ENCODE measurements around the gene DPYSL4. TPM values are rescaled to one million over a fixed set of nuclear protein-coding genes. Genes with fewer than 3 reads are reported as not detected.

The DPYSL4 gene
- total and polyA plus RNA-seq, 2 of the 4 experiments (the other 2 are of a cell fraction), result 8.1 to 30.5 TPM

DNA sequence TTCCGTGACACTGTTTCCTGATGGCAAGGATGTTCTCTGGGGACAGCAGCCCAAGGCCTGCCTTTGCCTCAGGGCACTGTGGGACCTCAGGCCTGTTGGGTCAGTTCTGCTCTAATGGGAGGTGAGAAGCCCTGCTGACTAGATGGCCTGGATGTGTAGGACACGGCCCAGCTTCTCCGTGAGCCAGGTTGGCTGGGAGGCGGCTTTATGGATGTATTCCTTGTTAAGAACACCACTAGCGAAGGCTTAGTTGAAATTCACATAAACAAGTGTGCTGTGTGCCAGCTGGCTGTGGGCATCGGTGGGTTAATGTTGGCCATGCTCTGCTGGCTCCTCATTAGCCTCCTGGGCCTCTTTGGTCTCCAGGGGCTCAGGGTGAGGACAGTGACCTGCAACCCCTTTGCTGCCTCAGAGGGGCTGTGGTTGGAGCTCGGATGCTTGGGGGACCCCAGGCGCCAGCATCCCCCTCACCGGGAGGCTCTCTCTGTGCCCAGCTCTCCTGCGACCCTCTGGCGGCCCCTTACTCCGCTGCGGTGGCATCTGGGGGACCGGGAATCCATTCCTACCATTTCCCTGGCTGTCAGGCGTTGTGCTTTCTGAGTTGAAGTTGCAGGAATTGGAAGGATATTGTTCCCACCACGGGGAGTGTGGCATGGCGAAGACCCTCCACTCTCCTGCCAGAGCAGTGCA lies 22.8 kb upstream of the DPYSL4 start:
- Histone ChIP-seq H3K79me1 (ENCODE audit: low read depth in 1 of 2, low read length in 2 of 2) (no peaks in the 10 kb centered on the region), H3K9me1 (ENCODE audit: insufficient read depth, low read length) (no peaks in the 10 kb centered on the region), H3K14ac (replicated peaks; ENCODE audit: low read depth, low read length) (no peak overlapping the region), H2BK20ac (ENCODE audit: low read depth, low read length) (no peak overlapping the region), H4K20me1 (ENCODE audit: insufficient read depth, low read length) (no peaks in the 10 kb centered on the region), H3K36me3 (ENCODE audit: control insufficient read depth, insufficient read depth, low read length) (no peaks in the 10 kb centered on the region), H3K4me2 (ENCODE audit: low read depth, low read length) (no peak overlapping the region), H3K27me3 (ENCODE audit: control insufficient read depth, insufficient read depth, low read length) (no peaks in the 10 kb centered on the region; the same call in 1 of the 2 replicates), H2BK120ac (ENCODE audit: low read depth, low read length) (no peak overlapping the region), H3K18ac (ENCODE audit: low read depth, low read length) (no peak overlapping the region), H3K27ac (ENCODE audit: insufficient read depth, low read length) (no peak overlapping the region), H2BK15ac (ENCODE audit: low read depth, low read length) (no peak overlapping the region), H3K23ac (ENCODE audit: low read depth, low read length) (no peak overlapping the region), H2AFZ (replicated peaks; ENCODE audit: low read length, poor library complexity) (no peak overlapping the region), H3K9ac (ENCODE audit: low read depth, low read length) (no peak overlapping the region), H4K5ac (ENCODE audit: low read depth, low read length) (no peak overlapping the region), H3K9me3 (ENCODE audit: control insufficient read depth, insufficient read depth, low read length) (no peaks in the 10 kb centered on the region), H3K4me3 (ENCODE audit: insufficient read depth, low read depth, low read length) (no peak overlapping the region), H2AK9ac (replicated peaks; ENCODE audit: low read depth, low read length, poor library complexity) (no peak overlapping the region), H2BK5ac (ENCODE audit: low read depth, low read length, poor library complexity, severe bottlenecking) (no peak overlapping the region), H4K91ac (ENCODE audit: insufficient read depth, low read depth, low read length) (no peak overlapping the region), H4K8ac (ENCODE audit: low read depth in 2 of 2, low read length in 2 of 2) (no peak overlapping the region), H2AK5ac (ENCODE audit: low read depth, low read length) (no peak overlapping the region), H3K56ac (ENCODE audit: extremely low read depth, insufficient read depth, low read length) (no peak overlapping the region), H3K4me1 (ENCODE audit: control insufficient read depth, insufficient read depth, low read length) (no peaks in the 10 kb centered on the region), H3K4ac (ENCODE audit: low read depth, low read length) (no peak overlapping the region)
- BruUV-seq (replicated peaks), result no TSS peak
- intact Hi-C loops (cut with micrococcal nuclease) (no loop called here), dilution Hi-C loops (cut with HindIII; ENCODE audit: low sequenced_read_pairs, unreplicated experiment) (no loop called here), in situ Hi-C loops (cut with MboI; ENCODE audit: low sequenced_read_pairs) (no loop called here)
- TF ChIP-seq SMC3 (IDR thresholded peaks at IDR 0.05; ENCODE audit: low read depth, low read length) (no peak), NFE2L2 (IDR thresholded peaks at IDR 0.05; ENCODE audit: low read depth, low read length) (no peak), MAFK (IDR thresholded peaks at IDR 0.05; ENCODE audit: low read depth, low read length) (no peak)
- POLR2A ChIA-PET (ENCODE audit: unreplicated experiment), result no interaction called here
- DNase-seq, result no peak
- WGBS, 2 experiments (ENCODE audit: extremely low coverage in 2 of 2, insufficient read length in 1 of 2), result 67% methylated on average over 8 of the region's 17 CpGs; no CpG with 5 or more reads in 1 of the 2 experiments
- CTCF ChIA-PET, result no interaction called here
- no peak for ATAC-seq (ENCODE audit: low read depth)

Measured in IMR-90 (cell line).